ENCODE measurements around the gene AGO3.

Gene AGO3

GRCh38 chr1:35899941-35900340 is 31.0 kb upstream of the AGO3 start:
- no peak overlapping the region for H3K27ac Mint-ChIP-seq
- H3K4me1 Mint-ChIP-seq (ENCODE audit: low read depth): no peaks in the 10 kb centered on the region
- H3K36me3 Mint-ChIP-seq: peaks cover 15% of the 10 kb centered on the region
- no peaks in the 10 kb centered on the region for H3K9me3 Mint-ChIP-seq (ENCODE audit: low read depth)
- no peaks in the 10 kb centered on the region for H3K27me3 Mint-ChIP-seq
- no peak overlapping the region for H3K4me3 Mint-ChIP-seq

GRCh38 chr1:35901235-35901634 is 29.7 kb upstream of the AGO3 start:
- Mint-ChIP-seq H3K36me3 (peaks cover 15% of the 10 kb centered on the region), H3K4me3 (no peak overlapping the region), H3K27me3 (no peaks in the 10 kb centered on the region), H3K9me3 (ENCODE audit: low read depth) (no peaks in the 10 kb centered on the region), H3K4me1 (ENCODE audit: low read depth) (no peaks in the 10 kb centered on the region), H3K27ac (no peak overlapping the region)

- peaks cover 15% of the 10 kb centered on the region for H3K36me3 Mint-ChIP-seq
Observed at GRCh38 chr1:35902671-35903070, 28.2 kb upstream of the AGO3 start.

GRCh38 chr1:35914717-35915116 is 16.2 kb upstream of the AGO3 start:
- peaks cover 32% of the 10 kb centered on the region for H3K36me3 Mint-ChIP-seq

More at GRCh38 chr1:35902671-35903070, 28.2 kb upstream of the AGO3 start:
- Mint-ChIP-seq H3K27ac (no peak overlapping the region), H3K9me3 (ENCODE audit: low read depth) (no peaks in the 10 kb centered on the region), H3K4me1 (ENCODE audit: low read depth) (no peaks in the 10 kb centered on the region), H3K27me3 (no peaks in the 10 kb centered on the region), H3K4me3 (no peak overlapping the region)

GRCh38 chr1:35915693-35916092 is 15.2 kb upstream of the AGO3 start:
- no peak overlapping the region for H3K4me3 Mint-ChIP-seq
- H3K9me3 Mint-ChIP-seq (ENCODE audit: low read depth): no peaks in the 10 kb centered on the region
- H3K27ac Mint-ChIP-seq: no peak overlapping the region
- no peaks in the 10 kb centered on the region for H3K4me1 Mint-ChIP-seq (ENCODE audit: low read depth)
- no peaks in the 10 kb centered on the region for H3K27me3 Mint-ChIP-seq
- peaks cover 34% of the 10 kb centered on the region for H3K36me3 Mint-ChIP-seq

More at GRCh38 chr1:35914717-35915116, 16.2 kb upstream of the AGO3 start:
- Mint-ChIP-seq H3K27me3 (no peaks in the 10 kb centered on the region), H3K9me3 (ENCODE audit: low read depth) (no peaks in the 10 kb centered on the region), H3K4me3 (no peak overlapping the region), H3K27ac (no peak overlapping the region), H3K4me1 (ENCODE audit: low read depth) (no peaks in the 10 kb centered on the region)

GRCh38 chr1:35923791-35924221 is 7.1 kb upstream of the AGO3 start:
- H3K4me1 Mint-ChIP-seq (ENCODE audit: low read depth): no peaks in the 10 kb centered on the region
- no peaks in the 10 kb centered on the region for H3K9me3 Mint-ChIP-seq (ENCODE audit: low read depth)
- no peaks in the 10 kb centered on the region for H3K27me3 Mint-ChIP-seq
- peaks cover 6% of the 10 kb centered on the region for H3K36me3 Mint-ChIP-seq
- H3K4me3 Mint-ChIP-seq: no peak overlapping the region
- H3K27ac Mint-ChIP-seq: no peak overlapping the region

GRCh38 chr1:35924838-35925237 is 6.1 kb upstream of the AGO3 start:
- Mint-ChIP-seq H3K27me3 (no peaks in the 10 kb centered on the region), H3K27ac (no peak overlapping the region), H3K36me3 (peaks cover 3% of the 10 kb centered on the region), H3K4me3 (no peak overlapping the region), H3K9me3 (ENCODE audit: low read depth) (no peaks in the 10 kb centered on the region), H3K4me1 (ENCODE audit: low read depth) (peaks cover 2% of the 10 kb centered on the region)

GRCh38 chr1:35925741-35926140 is 5.2 kb upstream of the AGO3 start:
- Mint-ChIP-seq H3K27me3 (no peaks in the 10 kb centered on the region), H3K4me1 (ENCODE audit: low read depth) (peaks cover 6% of the 10 kb centered on the region), H3K9me3 (ENCODE audit: low read depth) (no peaks in the 10 kb centered on the region), H3K4me3 (no peak overlapping the region), H3K36me3 (no peaks in the 10 kb centered on the region), H3K27ac (no peak overlapping the region)

- Mint-ChIP-seq H3K36me3 (no peaks in the 10 kb centered on the region), H3K4me1 (ENCODE audit: low read depth) (peaks cover 15% of the 10 kb centered on the region), H3K27ac (no peak overlapping the region), H3K4me3 (no peak overlapping the region), H3K9me3 (ENCODE audit: low read depth) (no peaks in the 10 kb centered on the region), H3K27me3 (no peaks in the 10 kb centered on the region)
Observed at GRCh38 chr1:35927472-35927871, 3.4 kb upstream of the AGO3 start.

- Mint-ChIP-seq H3K36me3 (no peaks in the 10 kb centered on the region), H3K4me3 (peak overlapping the region; percentile 92), H3K4me1 (ENCODE audit: low read depth) (peaks cover 31% of the 10 kb centered on the region), H3K27ac (peak overlapping the region; percentile 97), H3K9me3 (ENCODE audit: low read depth) (no peaks in the 10 kb centered on the region), H3K27me3 (no peaks in the 10 kb centered on the region)
Observed at GRCh38 chr1:35929730-35930592, 944 bp upstream of the AGO3 start.

- H3K9me3 Mint-ChIP-seq (ENCODE audit: low read depth): no peaks in the 10 kb centered on the region
Observed at GRCh38 chr1:35931446-35932157, 697 bp downstream of the AGO3 start.

GRCh38 chr1:35932158-35932636 is 1.3 kb downstream of the AGO3 start:
- Mint-ChIP-seq H3K4me1 (ENCODE audit: low read depth) (peaks cover 43% of the 10 kb centered on the region), H3K36me3 (no peaks in the 10 kb centered on the region), H3K27me3 (no peaks in the 10 kb centered on the region), H3K9me3 (ENCODE audit: low read depth) (no peaks in the 10 kb centered on the region), H3K27ac (peak overlapping the region; percentile 90), H3K4me3 (peak overlapping the region; percentile 96)

More at GRCh38 chr1:35931446-35932157, 697 bp downstream of the AGO3 start:
- no peaks in the 10 kb centered on the region for H3K36me3 Mint-ChIP-seq
- no peaks in the 10 kb centered on the region for H3K27me3 Mint-ChIP-seq
- H3K4me3 Mint-ChIP-seq: peak overlapping the region; percentile 96
- H3K4me1 Mint-ChIP-seq (ENCODE audit: low read depth): peaks cover 40% of the 10 kb centered on the region
- peak overlapping the region; percentile 90 for H3K27ac Mint-ChIP-seq

- no peaks in the 10 kb centered on the region for H3K9me3 Mint-ChIP-seq (ENCODE audit: low read depth)
- no peaks in the 10 kb centered on the region for H3K27me3 Mint-ChIP-seq
- no peak overlapping the region for H3K27ac Mint-ChIP-seq
- H3K4me1 Mint-ChIP-seq (ENCODE audit: low read depth): peaks cover 44% of the 10 kb centered on the region
- no peaks in the 10 kb centered on the region for H3K36me3 Mint-ChIP-seq
- peak overlapping the region; percentile 96 for H3K4me3 Mint-ChIP-seq
Observed at GRCh38 chr1:35932941-35933340, 2.0 kb downstream of the AGO3 start.

- Mint-ChIP-seq H3K4me3 (no peak overlapping the region), H3K9me3 (ENCODE audit: low read depth) (no peaks in the 10 kb centered on the region), H3K4me1 (ENCODE audit: low read depth) (peaks cover 40% of the 10 kb centered on the region), H3K36me3 (peaks cover 1% of the 10 kb centered on the region), H3K27me3 (no peaks in the 10 kb centered on the region), H3K27ac (no peak overlapping the region)
Observed at GRCh38 chr1:35935442-35936388, 4.8 kb downstream of the AGO3 start.
